Measurements from ENCODE around the gene BRD1. TPM values are rescaled to one million over a fixed set of nuclear protein-coding genes. Genes with fewer than 3 reads are reported as not detected.

Gene BRD1
- total and polyA plus RNA-seq, 2 experiments from 2014 or later = 12.3 to 33.8 TPM

DNA sequence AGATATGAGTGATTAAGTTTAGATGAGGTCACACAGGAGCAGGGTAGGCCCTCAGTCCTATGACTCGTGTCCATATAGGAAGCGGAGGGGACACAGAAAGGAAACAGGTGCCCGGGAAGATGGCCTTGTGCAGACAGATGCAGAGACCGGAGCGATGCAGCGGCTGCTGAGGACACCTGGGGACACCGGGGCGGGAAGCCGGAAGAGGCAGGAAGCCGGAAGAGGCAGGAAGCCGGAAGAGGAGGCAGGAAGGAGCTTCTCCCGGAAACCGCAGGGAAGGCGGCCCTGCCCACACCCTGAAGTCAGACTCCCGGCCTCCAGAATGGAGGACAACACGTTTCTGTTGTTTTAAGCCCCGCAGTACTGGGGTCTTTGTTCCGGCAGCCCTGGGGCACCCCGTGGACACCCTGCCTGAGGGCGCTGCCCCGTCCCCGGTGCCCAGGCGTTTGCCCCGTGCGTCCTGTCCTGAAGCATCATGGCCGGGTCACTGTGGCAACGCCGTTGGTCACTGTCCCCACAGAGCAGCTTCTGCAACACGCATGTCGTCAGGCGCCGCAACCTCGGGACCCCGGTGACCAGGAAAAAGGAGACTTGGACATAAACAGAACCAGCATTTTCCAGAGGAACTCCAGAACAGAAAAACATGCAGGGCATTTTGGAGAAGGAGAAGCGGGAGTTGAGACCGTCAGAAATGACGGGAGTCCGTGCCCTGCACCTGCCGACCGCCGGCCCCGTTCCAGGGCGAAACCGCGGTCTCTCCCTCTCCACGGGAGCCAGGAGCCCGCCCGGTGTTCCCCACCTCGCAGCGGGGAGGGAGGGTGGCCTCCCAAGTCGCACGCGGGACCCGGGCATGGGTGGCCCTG lies 103.4 kb downstream of the BRD1 start:
- Mint-ChIP-seq H3K4me3 (peak overlapping the region; percentile 57), H3K9me3 (no peaks in the 10 kb centered on the region), H3K36me3 (ENCODE audit: low read depth) (no peaks in the 10 kb centered on the region), H3K4me1 (peaks cover 3% of the 10 kb centered on the region), H3K27me3 (ENCODE audit: insufficient read depth, low read depth, poor library complexity) (peaks cover 13% of the 10 kb centered on the region), H3K27ac (no peak overlapping the region)
- no peaks in the 10 kb centered on the region; the same call in 1 of the 2 replicates for H3K36me3 ChIP-seq (ENCODE audit: insufficient read depth)
- no peak overlapping the region for H3K4me3 ChIP-seq
- H2AFZ ChIP-seq = no peak overlapping the region
- no peaks in the 10 kb centered on the region for H3K27me3 ChIP-seq (ENCODE audit: insufficient read depth)
- ATAC-seq (peak; percentile 53), DNase-seq (ENCODE audit: low spot score) (no peak)
- no peak overlapping the region for H3K4me2 ChIP-seq
- H3K9me2 ChIP-seq (ENCODE audit: insufficient read depth) = no peaks in the 10 kb centered on the region
- no peaks in the 10 kb centered on the region for H3K4me1 ChIP-seq (ENCODE audit: insufficient read depth)
- no peak overlapping the region for H3K27ac ChIP-seq (ENCODE audit: low read depth)
- H3F3A ChIP-seq (replicated peaks; ENCODE audit: low read depth) = no peaks in the 10 kb centered on the region
- no peak for TF ChIP-seq CREB1 (CRISPR knock-in tag; IDR thresholded peaks at IDR 0.05; ENCODE audit: low read depth)
- TF ChIP-seq POLR2AphosphoS5 (IDR thresholded peaks at IDR 0.05; ENCODE audit: low read depth) = no peak
- no peak for TF ChIP-seq NANOG (IDR thresholded peaks at IDR 0.05; ENCODE audit: borderline replicate concordance)
- no peak for TF ChIP-seq EZH2phosphoT487 (IDR thresholded peaks at IDR 0.05; ENCODE audit: unreplicated experiment)
- no peak for TF ChIP-seq REST (IDR thresholded peaks at IDR 0.05; ENCODE audit: unreplicated experiment)
- TF ChIP-seq ZNF114 (CRISPR knock-in tag; IDR thresholded peaks at IDR 0.05) = no peak
- H3K79me2 ChIP-seq (replicated peaks; ENCODE audit: insufficient read depth) = no peaks in the 10 kb centered on the region
- no peaks in the 10 kb centered on the region for H4K20me1 ChIP-seq (replicated peaks; ENCODE audit: insufficient read depth)

DNA sequence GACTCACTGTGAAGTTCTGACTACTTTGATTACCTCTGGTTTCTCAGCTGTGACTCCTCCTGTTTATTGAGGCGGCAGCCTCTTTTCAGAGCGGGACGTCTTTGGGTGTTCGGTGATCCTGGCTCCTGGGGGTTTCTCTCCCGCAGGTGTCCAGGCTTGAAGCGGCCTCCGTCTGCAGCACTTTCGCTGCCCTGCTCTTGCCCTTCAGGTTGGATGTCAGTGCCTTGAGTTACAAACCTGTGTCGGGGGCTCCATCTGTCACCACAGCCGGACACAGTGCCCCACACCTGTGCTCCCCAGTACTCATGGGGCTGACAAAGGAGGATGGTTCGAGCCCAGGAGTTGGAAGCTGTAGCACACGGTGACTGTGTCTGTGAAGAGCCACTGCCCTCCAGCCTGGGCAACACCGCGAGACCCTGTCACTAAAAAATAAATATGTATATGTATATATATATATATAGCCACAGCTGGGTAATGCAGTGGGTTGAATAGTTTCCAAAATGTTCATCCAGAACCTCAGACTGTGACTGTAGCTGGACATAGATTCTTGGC lies 104.1 kb downstream of the BRD1 start:
- Histone ChIP-seq H3K79me2 (replicated peaks; ENCODE audit: insufficient read depth) (no peaks in the 10 kb centered on the region), H3K4me2 (no peak overlapping the region), H3K27me3 (ENCODE audit: insufficient read depth) (no peaks in the 10 kb centered on the region), H3K27ac (ENCODE audit: low read depth) (no peak overlapping the region), H3F3A (replicated peaks; ENCODE audit: low read depth) (no peaks in the 10 kb centered on the region), H3K36me3 (ENCODE audit: insufficient read depth) (no peaks in the 10 kb centered on the region; the same call in 1 of the 2 replicates), H3K4me3 (no peak overlapping the region), H2AFZ (no peak overlapping the region), H4K20me1 (replicated peaks; ENCODE audit: insufficient read depth) (no peaks in the 10 kb centered on the region), H3K4me1 (ENCODE audit: insufficient read depth) (no peaks in the 10 kb centered on the region), H3K9me2 (ENCODE audit: insufficient read depth) (no peaks in the 10 kb centered on the region)
- Mint-ChIP-seq H3K9me3 (no peaks in the 10 kb centered on the region), H3K27ac (no peak overlapping the region), H3K4me3 (peak overlapping the region; percentile 45; the same call in 1 of the 3 replicates), H3K36me3 (ENCODE audit: low read depth) (no peaks in the 10 kb centered on the region), H3K27me3 (ENCODE audit: insufficient read depth, low read depth, poor library complexity) (peaks cover 13% of the 10 kb centered on the region), H3K4me1 (peaks cover 3% of the 10 kb centered on the region)
- ATAC-seq (no peak), DNase-seq (ENCODE audit: low spot score) (no peak)
- TF ChIP-seq ZNF331 (CRISPR knock-in tag; IDR thresholded peaks at IDR 0.05; ENCODE audit: low read depth) (no peak), EZH2phosphoT487 (IDR thresholded peaks at IDR 0.05; ENCODE audit: unreplicated experiment) (no peak), ETS1 (IDR thresholded peaks at IDR 0.05) (no peak), ZNF462 (CRISPR knock-in tag; IDR thresholded peaks at IDR 0.05) (no peak), EZH2 (IDR thresholded peaks at IDR 0.05; ENCODE audit: low read depth, unreplicated experiment) (no peak)

Measured in GM23338 (cell line).